GM21619 (cell line): ENCODE measurements around the gene FAM83C.
A peak's percentile ranks its signal among the peaks of the same experiment; 100 is the strongest.

Experiments
- ATAC-seq: cut with Tn5 transposase; IDR thresholded peaks from one replicate; pipeline ENCODE4 v1.9.1; 2021; ENCODE audit not compliant: unreplicated experiment

FAM83C gene

GRCh38 chr20:35284992-35285805 lies 7.0 kb downstream of the FAM83C start:
- ATAC-seq, result peak; percentile 11

- peak; percentile 79 for ATAC-seq
Measured at GRCh38 chr20:35284267-35284991, 7.8 kb downstream of the FAM83C start, which contains the start of gene EIF6. Gene EIF6 (minus strand): TSS chr20:35284772. CDS start chr20:35284487, 285 bp downstream.

DNA sequence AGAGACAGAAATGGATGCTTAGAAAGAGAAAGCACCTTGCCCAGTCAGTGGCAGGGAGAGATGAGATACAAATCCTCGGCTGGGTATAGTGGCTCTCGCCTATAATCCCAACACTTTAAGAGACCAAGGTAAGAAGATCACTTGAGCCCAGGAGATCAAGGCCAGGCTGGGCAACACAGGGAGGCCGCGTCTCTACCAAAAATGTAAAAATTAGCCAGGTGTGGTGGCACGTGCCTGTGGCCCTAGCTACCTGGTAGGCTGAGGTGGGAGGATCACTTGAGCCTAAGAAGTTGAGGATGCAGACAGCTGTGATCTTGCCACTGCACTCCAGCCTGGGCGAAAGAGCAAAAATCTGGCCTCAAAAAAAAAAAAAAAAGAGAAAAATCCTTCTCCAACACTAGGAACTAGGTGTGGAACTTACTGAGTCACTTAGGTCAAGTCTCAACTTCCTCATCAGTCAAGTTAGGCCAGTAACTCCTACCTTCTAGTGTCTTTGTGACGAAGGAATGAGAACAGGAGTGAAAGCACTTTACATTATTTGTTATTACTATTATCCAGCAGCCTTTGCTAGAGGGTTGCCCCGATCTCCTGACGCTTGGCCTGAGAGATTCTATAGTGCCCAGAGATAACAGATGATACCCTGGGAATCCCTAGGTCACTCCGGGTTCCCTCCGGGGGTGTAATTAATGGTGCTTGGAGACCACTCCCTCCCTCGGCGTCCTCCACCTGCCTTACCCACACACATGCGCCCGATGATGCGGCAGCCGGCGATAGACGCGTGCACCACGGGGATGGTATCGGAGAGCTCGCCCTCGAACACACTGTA lies 8.6 kb downstream of the FAM83C start:
- ATAC-seq, result no peak

- no peak for ATAC-seq
Measured at GRCh38 chr20:35281506-35282101, 10.6 kb downstream of the FAM83C start.

- no peak for ATAC-seq
Measured at GRCh38 chr20:35280523-35280922, 11.7 kb downstream of the FAM83C start.

GRCh38 chr20:35279533-35280174 lies 12.6 kb downstream of the FAM83C start:
- ATAC-seq, result no peak

DNA sequence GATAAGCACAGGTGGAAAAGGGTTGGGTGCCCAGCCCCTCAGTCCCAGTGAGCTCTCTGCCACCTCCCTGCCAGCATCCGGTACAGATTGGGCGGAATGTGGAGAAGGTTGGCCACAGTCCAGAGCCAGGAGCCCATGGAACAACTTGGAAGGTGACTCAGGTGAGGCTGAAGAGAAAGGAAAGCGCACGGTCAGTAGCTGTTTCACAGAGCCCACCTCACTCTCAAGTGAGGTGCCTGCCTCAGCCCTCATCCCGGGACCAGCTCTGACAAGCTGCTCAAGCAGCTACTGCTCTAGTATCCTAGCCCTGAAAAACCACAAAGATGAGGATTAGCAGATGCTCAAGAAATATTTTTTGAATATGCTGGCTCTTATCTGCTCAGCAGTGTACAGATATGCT lies 13.2 kb downstream of the FAM83C start:
- ATAC-seq, result no peak

GRCh38 chr20:35277531-35278395 lies 14.5 kb downstream of the FAM83C start, which contains the start of gene MMP24OS:
Gene MMP24OS (minus strand): TSS chr20:35278122. CDS start chr20:35277929, 193 bp downstream.
- ATAC-seq, result peak; percentile 78

GRCh38 chr20:35277127-35277526 lies 15.1 kb downstream of the FAM83C start:
- ATAC-seq, result no peak

DNA sequence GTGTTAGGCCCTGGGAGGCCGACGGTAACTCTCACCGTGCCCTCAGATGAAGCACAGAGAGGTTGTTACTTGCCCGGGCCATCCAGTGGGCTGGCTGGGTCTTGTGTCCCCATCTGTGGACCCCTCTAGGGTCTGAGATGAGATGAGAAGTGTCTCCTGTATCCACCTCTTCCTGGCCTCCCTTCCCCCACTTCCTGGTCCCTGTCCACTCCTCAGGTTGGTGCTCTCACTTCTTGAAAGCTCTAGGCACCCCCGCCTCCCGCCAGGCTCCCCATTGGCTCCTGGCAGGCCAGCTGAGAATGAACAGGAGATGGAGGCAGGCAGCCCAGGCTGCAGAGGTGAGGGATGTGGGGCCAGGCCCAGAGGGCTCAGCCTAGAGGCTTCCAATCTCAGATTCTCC lies 15.8 kb downstream of the FAM83C start:
- ATAC-seq, result no peak

DNA sequence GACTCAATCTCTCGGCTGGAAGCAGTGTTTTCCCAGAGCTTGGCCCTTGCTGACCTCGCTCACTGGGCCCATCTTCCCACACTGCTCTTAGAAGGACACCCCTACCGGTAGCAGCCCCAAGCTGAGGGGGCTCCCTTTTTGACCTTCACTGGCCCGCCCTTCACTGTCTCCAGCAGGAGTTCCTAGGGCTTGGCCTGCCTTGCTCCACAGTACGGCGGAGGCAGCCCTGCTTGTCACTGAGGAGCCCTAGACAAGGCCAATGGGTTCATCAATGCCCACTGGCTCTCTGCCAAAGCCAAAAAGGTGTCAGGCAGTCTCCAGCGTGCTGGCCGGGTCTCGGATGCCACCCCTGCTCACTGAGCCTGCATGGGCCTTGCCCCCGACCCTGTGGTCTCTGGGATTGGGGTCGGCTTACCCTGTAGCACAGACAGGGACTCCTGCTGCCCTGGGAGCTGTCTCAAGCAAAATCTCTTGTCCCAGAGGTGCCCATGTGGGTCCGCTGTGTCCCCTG lies 16.4 kb downstream of the FAM83C start:
- no peak for ATAC-seq

DNA sequence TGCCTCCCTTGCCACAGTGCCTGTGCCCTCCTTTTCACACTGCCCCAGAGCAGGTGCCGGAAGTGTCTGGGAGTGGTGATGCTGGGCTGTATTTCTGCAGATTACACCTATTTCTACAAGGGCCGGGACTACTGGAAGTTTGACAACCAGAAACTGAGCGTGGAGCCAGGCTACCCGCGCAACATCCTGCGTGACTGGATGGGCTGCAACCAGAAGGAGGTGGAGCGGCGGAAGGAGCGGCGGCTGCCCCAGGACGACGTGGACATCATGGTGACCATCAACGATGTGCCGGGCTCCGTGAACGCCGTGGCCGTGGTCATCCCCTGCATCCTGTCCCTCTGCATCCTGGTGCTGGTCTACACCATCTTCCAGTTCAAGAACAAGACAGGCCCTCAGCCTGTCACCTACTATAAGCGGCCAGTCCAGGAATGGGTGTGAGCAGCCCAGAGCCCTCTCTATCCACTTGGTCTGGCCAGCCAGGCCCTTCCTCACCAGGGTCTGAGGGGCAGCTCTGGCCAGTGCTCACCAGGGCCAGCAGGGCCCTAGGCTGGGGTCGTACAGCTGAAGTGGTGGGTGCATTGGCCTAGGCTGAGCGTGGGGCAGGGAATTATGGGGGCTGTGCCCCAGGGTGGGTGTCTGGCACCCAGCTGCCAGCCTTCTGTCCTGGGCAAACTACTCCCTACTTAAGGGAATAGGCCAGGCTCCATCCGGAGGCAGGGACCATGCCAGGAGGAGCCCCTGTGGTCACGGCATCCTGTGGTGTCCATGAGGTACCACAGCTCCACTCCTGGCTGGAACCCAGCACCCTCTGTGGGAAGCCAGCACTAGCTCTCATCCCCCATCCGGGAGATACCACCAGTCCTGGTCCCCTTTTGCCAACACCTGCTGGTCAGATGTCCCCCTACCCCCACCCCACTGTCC lies 17.8 kb downstream of the FAM83C start:
- ATAC-seq, result no peak

DNA sequence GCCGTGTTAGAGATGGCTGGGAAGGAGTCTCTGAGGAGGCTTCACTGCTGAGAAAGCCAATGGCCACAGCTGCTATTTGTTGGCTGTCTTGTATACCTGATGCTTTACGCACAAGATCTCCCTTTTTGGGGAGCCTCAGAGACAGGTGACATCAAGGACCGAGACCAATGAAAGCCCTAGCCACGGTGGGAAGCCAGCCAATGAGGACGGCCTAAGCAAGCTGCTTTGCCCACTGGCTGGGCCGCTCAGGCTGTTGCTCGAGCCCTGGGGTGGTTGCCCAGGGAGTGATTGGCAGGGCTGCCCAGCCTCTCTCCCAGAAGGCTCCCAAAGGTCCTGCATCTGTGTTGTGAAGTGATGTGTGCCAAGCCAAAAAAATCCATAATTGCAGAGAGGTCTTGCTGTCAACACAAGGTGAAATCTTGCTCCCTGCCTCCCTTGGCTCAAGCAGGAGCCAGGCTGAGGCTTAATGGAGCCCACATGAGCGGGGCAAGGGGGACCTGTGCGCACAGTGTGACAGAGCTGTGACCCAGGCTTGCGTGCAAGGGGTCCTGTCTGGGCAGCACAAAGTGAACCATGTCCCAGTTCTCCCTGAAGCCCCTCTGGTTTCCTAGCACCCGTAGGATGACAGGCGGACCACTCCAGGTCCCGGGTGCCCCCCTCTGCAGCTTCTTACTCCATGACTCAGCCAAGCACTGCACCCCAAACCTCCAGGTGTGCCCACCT lies 18.6 kb downstream of the FAM83C start:
- ATAC-seq, result no peak

GRCh38 chr20:35271904-35272303 lies 20.3 kb downstream of the FAM83C start:
- ATAC-seq, result no peak

DNA sequence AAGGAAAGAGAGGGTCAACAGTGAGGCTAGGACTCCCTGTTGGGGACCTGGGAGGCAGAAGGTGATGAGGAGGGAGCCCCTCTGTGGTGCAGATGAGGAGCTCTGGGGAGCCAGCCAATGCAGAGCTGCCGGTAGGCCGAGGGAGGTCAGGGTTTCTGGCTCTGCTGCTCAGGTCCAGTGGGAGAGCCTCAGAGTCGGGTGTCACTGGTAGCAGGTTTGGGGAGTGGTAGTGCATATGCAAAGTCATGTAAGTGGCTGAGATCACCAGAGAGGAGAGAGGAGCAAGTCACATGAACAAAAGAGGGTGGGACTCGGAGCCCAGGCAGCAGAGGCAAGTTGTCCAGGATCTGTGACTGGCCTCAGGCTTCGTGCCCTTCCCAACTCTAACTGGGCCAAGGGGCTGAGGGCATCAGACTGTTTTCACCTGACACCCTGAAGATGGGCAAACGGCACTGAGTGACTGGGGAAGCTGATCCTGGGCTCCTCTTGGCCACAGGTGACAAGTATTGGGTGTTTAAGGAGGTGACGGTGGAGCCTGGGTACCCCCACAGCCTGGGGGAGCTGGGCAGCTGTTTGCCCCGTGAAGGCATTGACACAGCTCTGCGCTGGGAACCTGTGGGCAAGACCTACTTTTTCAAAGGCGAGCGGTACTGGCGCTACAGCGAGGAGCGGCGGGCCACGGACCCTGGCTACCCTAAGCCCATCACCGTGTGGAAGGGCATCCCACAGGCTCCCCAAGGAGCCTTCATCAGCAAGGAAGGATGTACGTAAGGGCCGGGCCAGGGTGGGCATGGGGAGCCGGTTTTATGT lies 20.9 kb downstream of the FAM83C start:
- ATAC-seq, result no peak

DNA sequence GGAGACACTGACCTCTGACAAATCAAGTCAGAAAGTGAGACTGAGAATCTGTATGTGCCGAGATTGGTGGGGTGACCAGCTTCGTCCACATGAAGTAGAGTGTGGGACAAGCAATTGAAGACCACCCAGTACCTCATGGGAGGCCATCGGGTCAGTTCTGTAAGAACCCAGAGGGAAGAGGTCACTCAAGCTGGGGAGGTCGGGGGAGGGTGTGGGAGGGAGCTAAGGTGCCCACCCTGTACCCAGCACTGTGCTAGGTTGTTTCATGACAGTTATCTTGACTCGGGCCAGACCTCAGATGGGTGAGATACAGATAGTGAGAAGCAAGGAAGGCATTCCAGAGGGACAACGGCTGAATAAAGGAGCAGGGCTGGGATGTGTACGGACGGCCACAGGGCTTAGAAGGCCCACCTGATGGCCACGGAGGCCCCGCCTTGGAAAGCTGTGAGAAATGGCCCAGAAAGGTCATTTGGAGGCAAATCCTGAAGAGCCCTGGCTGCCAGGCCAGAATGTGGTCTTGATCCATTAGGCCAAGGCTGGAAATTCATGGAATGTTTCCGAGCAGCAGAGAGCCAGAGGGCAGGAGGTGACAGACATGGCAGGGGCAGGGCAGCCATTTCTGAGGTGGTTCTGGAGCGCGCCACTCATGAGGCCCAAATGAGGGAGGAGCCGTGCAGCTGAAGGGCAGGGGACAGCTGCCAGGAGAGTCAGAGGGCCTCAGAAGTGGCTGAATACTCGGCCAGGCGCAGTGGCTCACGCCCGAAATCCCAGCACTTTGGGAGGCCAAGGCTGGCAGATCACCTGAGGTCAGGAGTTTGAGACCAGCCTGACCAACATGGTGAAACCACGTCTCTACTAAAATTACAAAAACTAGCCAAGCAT lies 22.0 kb downstream of the FAM83C start:
- ATAC-seq, result no peak
